Activated CD8-positive, alpha-beta memory T cell treated with anti-CD3 and anti-CD28 coated beads, Interleukin-2, amount 50 U/mL, for 1 hour (primary cell): ENCODE results near the gene PNMA5.
"Not testable (repeated sequence)": the region's sequence is repeated elsewhere in the genome, so short reads cannot be mapped to it uniquely, and the experiment has no call there.

Source experiments
- DNase-seq: peaks from one replicate; pipeline ENCODE4 v3.0.0-alpha.2; 2020; ENCODE audit errors: extremely low read depth

Gene PNMA5

GRCh38 chrX:152993933-152994332, at the start of gene PNMA5:
Gene PNMA5, minus strand, starts transcription at chrX:152994116. Its CDS starts 2,518 bp downstream, at chrX:152991598.
- DNase-seq, result no peak

- DNase-seq, result peak; percentile 10
Observed at GRCh38 chrX:153032397-153033118, 38.6 kb upstream of the PNMA5 start.

DNA sequence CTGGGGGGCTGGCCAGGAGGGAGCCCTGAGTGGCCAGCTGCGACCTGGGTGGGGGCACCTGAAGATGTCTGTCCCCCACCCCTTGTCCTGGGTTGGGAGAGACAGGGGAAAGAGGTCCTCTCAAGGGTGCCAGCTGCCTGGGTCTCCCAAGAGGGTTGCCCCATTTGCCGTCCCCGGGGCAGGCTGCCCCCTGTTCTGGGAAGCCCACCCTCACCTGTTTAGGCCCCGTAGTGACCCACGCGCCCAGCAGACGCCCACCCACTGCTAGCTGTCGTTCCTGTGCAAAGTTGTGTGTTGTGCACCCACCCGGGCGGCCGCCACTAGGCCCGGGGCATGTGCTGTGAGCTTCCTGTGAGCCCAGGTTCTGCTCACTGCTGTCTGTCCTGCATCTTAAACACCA, 36.9 kb upstream of the PNMA5 start:
- DNase-seq, result no peak

- no peak for DNase-seq
Observed at GRCh38 chrX:153029875-153030274, 36.0 kb upstream of the PNMA5 start.

DNA sequence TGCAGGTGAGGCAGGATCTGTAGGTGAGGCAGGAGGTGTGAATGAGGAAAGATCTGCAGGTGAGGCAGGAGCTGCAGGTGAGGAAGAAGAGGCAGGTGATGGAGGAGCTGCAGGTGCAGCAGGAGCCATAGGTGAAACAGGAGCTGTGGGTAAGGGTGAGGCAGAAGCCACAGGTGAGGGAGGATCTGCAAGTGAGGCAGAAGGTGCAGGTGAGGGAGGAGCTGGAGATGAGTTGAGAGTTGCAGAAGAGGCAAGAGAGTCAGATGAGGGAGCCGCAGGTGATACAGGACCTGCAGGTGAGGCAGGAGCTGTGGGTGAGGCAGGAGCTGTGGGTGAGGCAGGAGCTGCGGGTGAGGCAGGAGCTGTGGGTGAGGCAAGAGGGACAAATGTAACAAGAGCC, 35.2 kb upstream of the PNMA5 start:
- no peak for DNase-seq

- DNase-seq, result not testable (repeated sequence)
Observed at GRCh38 chrX:153028487-153028886, 34.6 kb upstream of the PNMA5 start.

GRCh38 chrX:153026501-153026900, 32.6 kb upstream of the PNMA5 start:
- DNase-seq, result not testable (repeated sequence)

- no peak for DNase-seq
Observed at GRCh38 chrX:153019166-153019565, 25.2 kb upstream of the PNMA5 start.

DNA sequence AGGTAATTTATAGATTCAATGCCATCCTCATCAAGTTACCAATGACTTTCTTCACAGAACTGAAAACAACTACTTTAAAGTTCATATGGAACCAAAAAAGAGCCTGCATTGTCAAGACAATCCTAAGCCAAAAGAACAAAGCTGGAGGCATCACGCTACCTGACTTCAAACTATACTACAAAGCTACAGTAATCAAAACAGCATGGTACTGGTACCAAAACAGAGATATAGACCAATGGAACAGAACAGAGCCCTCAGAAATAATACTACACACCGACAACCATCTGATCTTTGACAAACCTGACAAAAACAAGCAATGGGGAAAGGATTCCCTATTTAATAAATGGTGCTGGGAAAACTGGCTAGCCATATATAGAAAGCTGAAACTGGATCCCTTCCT, 23.3 kb upstream of the PNMA5 start:
- not testable (repeated sequence) for DNase-seq

DNA sequence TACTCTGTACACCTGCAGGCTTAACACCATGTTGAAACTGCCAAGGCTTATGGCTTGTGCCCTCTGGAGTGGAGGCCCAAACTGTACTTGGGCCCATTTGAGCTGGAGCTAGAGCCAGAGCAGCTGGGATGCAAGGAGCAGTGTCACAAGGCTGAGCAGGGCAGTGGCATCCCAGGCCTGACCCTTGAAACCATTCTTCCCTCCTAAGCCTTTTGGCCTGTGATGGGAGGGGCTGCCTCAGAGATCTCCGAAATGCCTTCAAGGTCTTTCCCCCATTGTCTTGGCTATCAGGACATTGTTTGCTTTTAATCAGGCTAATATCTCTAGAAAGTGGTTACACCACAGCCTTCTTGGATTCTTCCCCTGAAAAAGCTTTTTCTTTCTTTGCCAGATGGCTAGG, 10.9 kb upstream of the PNMA5 start:
- DNase-seq, result no peak

GRCh38 chrX:153003981-153004380, 10.1 kb upstream of the PNMA5 start:
- DNase-seq, result no peak

GRCh38 chrX:153002182-153002581, 8.3 kb upstream of the PNMA5 start:
- not testable (repeated sequence) for DNase-seq

GRCh38 chrX:152997337-152997736, 3.4 kb upstream of the PNMA5 start:
- no peak for DNase-seq

- no peak for DNase-seq
Observed at GRCh38 chrX:152992115-152992514, 1.8 kb downstream of the PNMA5 start.

DNA sequence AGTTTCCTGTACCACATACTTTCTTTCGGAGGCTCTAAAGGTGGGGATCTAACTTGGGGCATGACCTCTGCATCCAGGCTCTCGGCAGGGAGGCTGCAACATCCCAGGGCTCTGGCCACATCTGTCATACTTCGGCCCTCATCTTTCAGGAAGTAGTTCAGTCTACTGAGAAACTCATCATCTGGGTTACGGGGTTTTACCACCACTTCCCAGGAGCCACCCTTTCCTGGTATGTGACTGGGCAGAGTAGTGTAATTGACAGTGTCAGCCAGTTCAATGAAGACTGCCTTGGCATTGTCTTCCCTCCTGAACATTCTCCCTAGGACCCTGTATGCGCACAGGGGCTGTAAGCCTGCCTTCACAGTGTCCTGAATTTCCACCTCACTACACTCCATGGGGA, 2.8 kb downstream of the PNMA5 start:
- DNase-seq, result no peak

GRCh38 chrX:152989292-152989658, 4.6 kb downstream of the PNMA5 start:
- DNase-seq, result no peak

- DNase-seq, result no peak
Observed at GRCh38 chrX:152988536-152989291, 5.2 kb downstream of the PNMA5 start.

DNA sequence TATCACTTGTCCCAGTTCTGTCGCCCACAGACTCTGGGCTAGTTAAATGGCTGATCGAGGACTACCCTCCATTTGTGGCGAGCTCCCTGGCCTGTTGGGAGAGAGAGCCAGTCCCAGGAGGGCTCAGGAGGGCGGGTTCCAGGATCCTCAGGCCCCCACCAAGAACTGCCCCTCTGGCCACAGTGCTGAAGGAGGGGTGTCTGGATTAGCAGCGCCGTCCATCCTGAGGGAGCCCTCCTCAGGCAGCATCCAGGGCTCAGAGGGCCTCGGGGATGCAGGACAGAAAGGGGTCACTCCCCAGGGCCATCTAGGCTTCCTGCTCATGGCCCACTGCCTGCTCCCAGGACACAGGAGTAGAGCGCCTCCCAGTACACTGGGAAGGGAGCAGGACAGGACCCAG, 6.1 kb downstream of the PNMA5 start:
- no peak for DNase-seq

DNA sequence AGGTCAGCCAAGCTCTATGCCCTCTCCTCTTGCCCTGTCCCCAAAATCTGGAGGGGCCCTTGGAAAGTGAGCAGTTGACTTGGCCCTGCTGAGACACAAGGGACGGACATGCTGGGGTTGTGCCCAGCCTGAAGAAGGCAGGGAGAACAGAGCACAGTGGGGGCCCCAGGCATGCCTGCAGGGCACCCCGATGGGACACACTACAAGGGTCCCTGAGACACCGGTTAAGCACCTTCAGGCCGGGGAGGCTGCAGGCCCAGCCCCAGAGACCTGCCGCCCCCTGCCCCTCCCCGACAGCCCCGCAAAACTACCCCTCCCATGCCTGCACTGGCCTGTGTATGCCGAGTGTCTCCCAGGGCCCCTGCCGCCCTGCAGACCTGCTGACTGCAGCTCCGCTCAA, 6.8 kb downstream of the PNMA5 start:
- DNase-seq, result not testable (repeated sequence)

DNA sequence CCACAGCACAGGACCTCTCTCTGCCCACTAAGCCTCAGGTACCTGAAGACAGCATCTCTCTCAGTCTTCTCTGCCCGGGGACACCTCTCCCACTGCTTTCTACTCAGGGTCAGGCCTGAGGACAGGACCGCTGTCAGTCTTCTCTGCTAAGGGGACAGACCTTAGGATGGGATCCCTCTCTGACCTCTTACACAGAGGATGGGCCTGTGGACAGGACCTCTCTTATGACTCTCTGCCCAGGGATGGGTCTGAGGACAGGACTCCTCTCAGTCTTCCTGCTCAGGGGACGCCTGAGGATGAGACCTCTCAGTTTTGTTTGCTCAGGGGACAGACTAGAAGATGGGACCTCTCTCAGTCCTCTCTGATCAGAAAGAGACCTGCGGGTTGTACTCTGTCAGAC, 8.5 kb downstream of the PNMA5 start:
- not testable (repeated sequence) for DNase-seq

- no peak for DNase-seq
Observed at GRCh38 chrX:152968193-152968592, 25.7 kb downstream of the PNMA5 start.

DNA sequence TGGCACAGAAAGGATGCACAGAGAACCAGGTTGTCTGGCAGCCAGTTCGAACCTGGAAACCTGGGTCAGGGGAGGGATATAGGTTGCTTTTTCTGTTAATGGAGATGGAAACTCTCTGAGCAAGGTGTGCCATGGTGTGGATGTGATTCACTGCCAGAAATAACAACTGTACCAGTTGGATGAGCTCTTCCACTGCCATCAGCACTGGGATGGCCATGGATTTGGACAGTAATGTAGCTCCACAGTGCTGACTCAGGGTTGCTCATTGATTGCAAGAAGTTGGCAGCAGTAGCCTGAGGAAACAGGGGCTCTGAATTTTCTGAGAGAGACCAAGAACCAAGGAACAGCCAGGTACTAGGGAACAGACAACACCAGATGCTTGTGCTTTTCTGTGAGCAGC, 33.8 kb downstream of the PNMA5 start:
- no peak for DNase-seq

GRCh38 chrX:152959626-152960025, 34.3 kb downstream of the PNMA5 start:
- no peak for DNase-seq
